ENCODE measurements around the gene FBLN5.

FBLN5 gene

DNA sequence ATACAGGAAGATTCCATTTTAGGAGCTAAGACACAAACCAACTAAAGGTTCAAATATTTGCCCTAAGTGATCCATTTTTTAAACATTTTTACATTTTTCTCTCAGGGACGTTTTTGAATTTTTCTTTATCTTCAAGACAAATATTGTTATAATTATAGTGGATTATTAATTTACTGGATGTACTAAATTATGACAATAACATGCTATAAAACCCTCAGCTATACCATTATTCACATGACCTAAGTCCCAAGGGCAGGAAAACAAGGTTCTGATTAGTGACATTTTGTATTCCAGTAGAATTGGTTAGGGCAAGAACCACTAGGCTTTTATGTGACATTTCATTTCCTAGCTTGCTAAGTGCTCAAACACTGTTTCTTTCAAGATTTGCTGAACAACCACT, 16.5 kb upstream of the FBLN5 start:
- Histone ChIP-seq H3K36me3 (ENCODE audit: control insufficient read depth in 1 of 2, insufficient read depth in 2 of 2, low read depth in 1 of 2, low read length in 2 of 2) (peaks cover 6 to 28% of the 10 kb centered on the region in 2 experiments), H3K79me1 (replicated peaks; ENCODE audit: low read length, poor library complexity, severe bottlenecking) (no peaks in the 10 kb centered on the region), H2BK5ac (ENCODE audit: low read depth, low read length, poor library complexity, severe bottlenecking) (no peak overlapping the region), H3K23ac (ENCODE audit: low read length in 2 of 2) (no peak overlapping the region), H3K4me1 (ENCODE audit: control insufficient read depth, insufficient read depth, low read depth, low read length) (no peaks in the 10 kb centered on the region), H3K14ac (ENCODE audit: low read length in 2 of 2) (no peak overlapping the region), H3K27ac (ENCODE audit: low read length, poor library complexity, severe bottlenecking) (no peak overlapping the region), H3K9me3 (ENCODE audit: control insufficient read depth, low read length) (no peaks in the 10 kb centered on the region), H2BK15ac (ENCODE audit: low read depth, poor library complexity, severe bottlenecking) (no peak overlapping the region), H3K4ac (ENCODE audit: low read depth in 1 of 2, low read length in 2 of 2) (no peak overlapping the region), H4K91ac (ENCODE audit: low read length) (no peak overlapping the region), H2AK5ac (ENCODE audit: low read length, severe bottlenecking) (no peak overlapping the region), H3K4me3 (ENCODE audit: insufficient read depth in 1 of 2, low read depth in 1 of 2, low read length in 2 of 2) (no peak overlapping the region), H2AFZ (ENCODE audit: low read depth, low read length) (no peak overlapping the region), H2BK120ac (ENCODE audit: low read depth, low read length) (no peak overlapping the region), H3K4me2 (ENCODE audit: low read length, poor library complexity, severe bottlenecking) (no peak overlapping the region), H3K9ac (ENCODE audit: low read length) (no peak overlapping the region), H3K27me3 (ENCODE audit: control insufficient read depth in 1 of 2, insufficient read depth in 1 of 2, low read length in 2 of 2) (no peaks in the 10 kb centered on the region), H3K18ac (ENCODE audit: low read depth in 1 of 2, low read length in 2 of 2) (peak overlapping the region in 1 of 2 experiments; percentile 8), H4K8ac (ENCODE audit: low read length) (no peak overlapping the region), H2BK12ac (ENCODE audit: low read length in 2 of 2) (no peak overlapping the region)
- no peak for DNase-seq
- WGBS = no CpG with 5 or more reads among the region's 1 CpG

DNA sequence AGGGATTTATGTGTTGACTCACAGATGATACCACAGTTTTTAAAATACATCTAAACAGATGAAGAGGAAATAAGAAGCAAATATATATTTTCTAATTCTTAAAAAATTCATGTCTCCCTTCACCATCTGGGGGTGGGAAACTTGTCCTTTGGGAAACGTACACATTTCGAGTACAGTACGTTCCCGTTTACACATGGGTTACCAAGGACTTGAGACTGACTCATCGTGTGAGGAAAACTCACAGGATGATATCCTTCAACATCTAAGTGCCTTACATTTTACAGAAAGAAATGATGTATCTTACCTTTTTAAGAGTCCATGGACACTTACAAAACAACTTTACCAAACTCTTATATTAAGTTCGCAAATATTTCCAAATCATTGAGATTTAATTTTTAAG, 16.0 kb upstream of the FBLN5 start:
- peak; percentile 73 for DNase-seq
- H3K79me1 ChIP-seq (replicated peaks; ENCODE audit: low read length, poor library complexity, severe bottlenecking) = no peaks in the 10 kb centered on the region
- WGBS = 28% methylated on average over 5 of the region's 6 CpGs

DNA sequence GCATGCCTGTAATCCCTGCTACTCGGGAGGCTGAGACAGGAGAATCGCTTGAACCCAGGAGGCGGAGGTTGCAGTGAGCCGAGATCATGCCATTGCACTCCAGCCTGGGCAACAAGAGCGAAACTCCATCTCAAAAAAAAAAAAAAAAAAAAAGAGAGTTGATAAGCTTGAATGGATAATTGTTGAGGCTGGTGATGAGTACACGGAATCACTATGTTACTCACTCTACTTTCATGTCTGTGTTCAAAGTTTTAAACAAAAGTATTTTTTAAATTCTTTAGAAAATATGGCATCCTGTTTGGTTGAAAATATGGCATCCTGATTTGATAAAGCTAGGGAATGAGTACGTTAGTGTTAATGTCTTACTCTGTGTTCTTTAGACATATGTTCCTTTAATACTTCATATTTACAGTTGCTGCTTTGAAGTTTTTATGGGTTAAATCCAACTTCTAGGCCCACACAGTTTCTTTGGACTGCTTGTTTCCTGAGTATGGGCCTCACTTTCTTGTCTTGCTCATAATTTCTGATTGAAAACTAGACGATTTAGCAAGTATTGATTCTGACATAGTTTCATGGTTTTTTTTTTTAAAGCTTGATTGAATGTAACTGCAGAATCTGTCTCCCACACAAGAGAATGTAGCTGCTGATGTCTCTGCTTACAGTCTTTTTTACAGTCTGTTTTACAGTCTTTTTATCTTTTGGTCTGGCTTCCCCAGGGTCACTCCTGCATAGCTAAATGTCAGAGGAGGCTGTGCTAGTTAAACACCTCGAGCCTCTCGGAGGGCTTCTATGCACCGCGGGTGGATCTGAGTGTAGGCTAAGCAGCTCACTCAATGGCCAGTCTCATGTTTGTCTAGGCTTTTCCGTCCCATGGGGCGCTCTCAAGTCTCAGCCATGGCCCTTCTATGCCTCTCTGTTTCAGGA, 14.1 kb upstream of the FBLN5 start:
- H3K9me3 ChIP-seq (ENCODE audit: control insufficient read depth, low read length) = no peaks in the 10 kb centered on the region
- peak overlapping the region in 1 of 2 experiments; percentile 40 for H3K18ac ChIP-seq (ENCODE audit: low read depth in 1 of 2, low read length in 2 of 2)
- no peak overlapping the region for H3K4me2 ChIP-seq (ENCODE audit: low read length, poor library complexity, severe bottlenecking)
- H4K8ac ChIP-seq (ENCODE audit: low read length) = peak overlapping the region; percentile 9
- H3K27me3 ChIP-seq (ENCODE audit: control insufficient read depth in 1 of 2, insufficient read depth in 1 of 2, low read length in 2 of 2) = peaks cover 0 to 3% of the 10 kb centered on the region in 2 experiments
- no peak overlapping the region for H2BK5ac ChIP-seq (ENCODE audit: low read depth, low read length, poor library complexity, severe bottlenecking)
- H3K14ac ChIP-seq (ENCODE audit: low read length in 2 of 2) = peak overlapping the region in 1 of 2 experiments; percentile 60
- H3K23ac ChIP-seq (ENCODE audit: low read length in 2 of 2) = no peak overlapping the region
- no peak overlapping the region for H2BK120ac ChIP-seq (ENCODE audit: low read depth, low read length)
- WGBS = 90% methylated on average over 10 of the region's 14 CpGs
- H3K27ac ChIP-seq (ENCODE audit: low read length, poor library complexity, severe bottlenecking) = no peak overlapping the region
- H3K79me1 ChIP-seq (replicated peaks; ENCODE audit: low read length, poor library complexity, severe bottlenecking) = no peaks in the 10 kb centered on the region
- no peak overlapping the region for H3K4ac ChIP-seq (ENCODE audit: low read depth in 1 of 2, low read length in 2 of 2)
- no peaks in the 10 kb centered on the region for H3K4me1 ChIP-seq (ENCODE audit: control insufficient read depth, insufficient read depth, low read depth, low read length)
- H3K4me3 ChIP-seq (ENCODE audit: insufficient read depth in 1 of 2, low read depth in 1 of 2, low read length in 2 of 2) = no peak overlapping the region
- no peak overlapping the region for H2AK5ac ChIP-seq (ENCODE audit: low read length, severe bottlenecking)
- no peak overlapping the region for H2AFZ ChIP-seq (ENCODE audit: low read depth, low read length)
- no peak for DNase-seq
- H4K91ac ChIP-seq (ENCODE audit: low read length) = no peak overlapping the region
- H2BK12ac ChIP-seq (ENCODE audit: low read length in 2 of 2) = no peak overlapping the region
- H2BK15ac ChIP-seq (ENCODE audit: low read depth, poor library complexity, severe bottlenecking) = no peak overlapping the region
- H3K36me3 ChIP-seq (ENCODE audit: control insufficient read depth in 1 of 2, insufficient read depth in 2 of 2, low read depth in 1 of 2, low read length in 2 of 2) = peaks cover 0 to 8% of the 10 kb centered on the region in 2 experiments
- H3K9ac ChIP-seq (ENCODE audit: low read length) = no peak overlapping the region

More for the DNA sequence above, 16.0 kb upstream of the FBLN5 start:
- no peak overlapping the region for H3K18ac ChIP-seq (ENCODE audit: low read depth in 1 of 2, low read length in 2 of 2)
- no peaks in the 10 kb centered on the region for H3K9me3 ChIP-seq (ENCODE audit: control insufficient read depth, low read length)
- H2AFZ ChIP-seq (ENCODE audit: low read depth, low read length) = no peak overlapping the region
- H2AK5ac ChIP-seq (ENCODE audit: low read length, severe bottlenecking) = no peak overlapping the region
- no peak overlapping the region for H2BK12ac ChIP-seq (ENCODE audit: low read length in 2 of 2)
- no peak overlapping the region for H2BK5ac ChIP-seq (ENCODE audit: low read depth, low read length, poor library complexity, severe bottlenecking)
- no peaks in the 10 kb centered on the region for H3K27me3 ChIP-seq (ENCODE audit: control insufficient read depth in 1 of 2, insufficient read depth in 1 of 2, low read length in 2 of 2)
- H2BK120ac ChIP-seq (ENCODE audit: low read depth, low read length) = no peak overlapping the region
- no peak overlapping the region for H4K8ac ChIP-seq (ENCODE audit: low read length)
- H3K4me1 ChIP-seq (ENCODE audit: control insufficient read depth, insufficient read depth, low read depth, low read length) = no peaks in the 10 kb centered on the region
- H3K36me3 ChIP-seq (ENCODE audit: control insufficient read depth in 1 of 2, insufficient read depth in 2 of 2, low read depth in 1 of 2, low read length in 2 of 2) = peaks cover 2 to 22% of the 10 kb centered on the region in 2 experiments
- no peak overlapping the region for H3K4me2 ChIP-seq (ENCODE audit: low read length, poor library complexity, severe bottlenecking)
- no peak overlapping the region for H3K27ac ChIP-seq (ENCODE audit: low read length, poor library complexity, severe bottlenecking)
- H3K4me3 ChIP-seq (ENCODE audit: insufficient read depth in 1 of 2, low read depth in 1 of 2, low read length in 2 of 2) = no peak overlapping the region
- no peak overlapping the region for H3K23ac ChIP-seq (ENCODE audit: low read length in 2 of 2)
- H4K91ac ChIP-seq (ENCODE audit: low read length) = no peak overlapping the region
- no peak overlapping the region for H3K4ac ChIP-seq (ENCODE audit: low read depth in 1 of 2, low read length in 2 of 2)
- H3K14ac ChIP-seq (ENCODE audit: low read length in 2 of 2) = no peak overlapping the region
- H2BK15ac ChIP-seq (ENCODE audit: low read depth, poor library complexity, severe bottlenecking) = no peak overlapping the region
- no peak overlapping the region for H3K9ac ChIP-seq (ENCODE audit: low read length)

DNA sequence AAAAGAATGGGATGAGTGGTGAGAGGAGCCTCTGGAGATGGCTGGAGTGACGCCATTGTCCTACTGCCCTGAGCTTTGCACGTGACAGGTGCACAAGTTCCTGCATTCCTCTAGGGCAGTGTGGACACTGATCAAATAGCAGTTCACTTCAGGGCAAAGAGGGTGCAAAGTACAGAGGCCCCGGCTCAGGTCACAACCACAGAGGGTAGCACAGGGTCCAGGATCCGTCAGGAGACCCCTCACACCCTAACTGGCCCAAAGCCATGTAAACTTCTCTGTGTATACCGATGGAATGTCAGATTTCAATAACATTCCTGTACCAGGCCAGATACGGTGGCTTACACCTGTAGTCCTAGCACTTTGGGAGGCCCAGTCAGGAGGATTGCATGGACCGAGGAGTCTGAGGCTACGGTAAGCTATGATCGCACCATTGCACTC, 10.4 kb upstream of the FBLN5 start:
- no peak overlapping the region for H3K4me3 ChIP-seq (ENCODE audit: insufficient read depth in 1 of 2, low read depth in 1 of 2, low read length in 2 of 2)
- no peaks in the 10 kb centered on the region for H3K9me3 ChIP-seq (ENCODE audit: control insufficient read depth, low read length)
- H3K79me1 ChIP-seq (replicated peaks; ENCODE audit: low read length, poor library complexity, severe bottlenecking) = no peaks in the 10 kb centered on the region
- H2AFZ ChIP-seq (ENCODE audit: low read depth, low read length) = no peak overlapping the region
- H4K91ac ChIP-seq (ENCODE audit: low read length) = no peak overlapping the region
- no peak overlapping the region for H4K8ac ChIP-seq (ENCODE audit: low read length)
- no peak overlapping the region for H2BK12ac ChIP-seq (ENCODE audit: low read length in 2 of 2)
- H2AK5ac ChIP-seq (ENCODE audit: low read length, severe bottlenecking) = no peak overlapping the region
- H2BK5ac ChIP-seq (ENCODE audit: low read depth, low read length, poor library complexity, severe bottlenecking) = no peak overlapping the region
- H3K23ac ChIP-seq (ENCODE audit: low read length in 2 of 2) = no peak overlapping the region
- no peaks in the 10 kb centered on the region for H3K4me1 ChIP-seq (ENCODE audit: control insufficient read depth, insufficient read depth, low read depth, low read length)
- no peak overlapping the region for H3K18ac ChIP-seq (ENCODE audit: low read depth in 1 of 2, low read length in 2 of 2)
- H3K9ac ChIP-seq (ENCODE audit: low read length) = no peak overlapping the region
- H2BK120ac ChIP-seq (ENCODE audit: low read depth, low read length) = no peak overlapping the region
- H3K4ac ChIP-seq (ENCODE audit: low read depth in 1 of 2, low read length in 2 of 2) = no peak overlapping the region
- H3K27ac ChIP-seq (ENCODE audit: low read length, poor library complexity, severe bottlenecking) = no peak overlapping the region
- H3K14ac ChIP-seq (ENCODE audit: low read length in 2 of 2) = no peak overlapping the region
- no peak overlapping the region for H3K4me2 ChIP-seq (ENCODE audit: low read length, poor library complexity, severe bottlenecking)
- peaks cover 0 to 6% of the 10 kb centered on the region in 2 experiments for H3K27me3 ChIP-seq (ENCODE audit: control insufficient read depth in 1 of 2, insufficient read depth in 1 of 2, low read length in 2 of 2)
- no peak overlapping the region for H2BK15ac ChIP-seq (ENCODE audit: low read depth, poor library complexity, severe bottlenecking)
- DNase-seq = no peak
- 87% methylated on average over 7 of the region's 9 CpGs for WGBS
- no peaks in the 10 kb centered on the region for H3K36me3 ChIP-seq (ENCODE audit: control insufficient read depth in 1 of 2, insufficient read depth in 2 of 2, low read depth in 1 of 2, low read length in 2 of 2)
